SK-N-SH treated with all-trans-retinoic acid at 6 μM for 48 hours (cell line): ENCODE data around the gene LRRFIP2.

Experiments used
- BACH2 ChIP-seq: fragments of 250-450 bp; sonication (Bioruptor Pico); IDR thresholded peaks from 2 replicates; pipeline ENCODE4 v1.9.0; 2021; ENCODE audit warnings: mild to moderate bottlenecking, borderline replicate concordance
- CSDC2 ChIP-seq: fragments of 250-450 bp; sonication (Bioruptor Pico); IDR thresholded peaks from 2 replicates; pipeline ENCODE4 v1.5.0; 2020; ENCODE audit warnings: mild to moderate bottlenecking, moderate library complexity
- ESRRG ChIP-seq: fragments of 250-450 bp; sonication (Bioruptor Pico); IDR thresholded peaks from 2 replicates; pipeline ENCODE4 v1.6.1; 2021; ENCODE audit warnings: mild to moderate bottlenecking
- OSR1 ChIP-seq: fragments of 250-450 bp; sonication (Bioruptor Pico); IDR thresholded peaks from 2 replicates; pipeline ENCODE4 v1.8.0; 2022; ENCODE audit warnings: moderate library complexity, mild to moderate bottlenecking, inconsistent platforms
- PPARA ChIP-seq: fragments of 250-450 bp; sonication (Bioruptor Pico); IDR thresholded peaks from 2 replicates; pipeline ENCODE4 v1.5.0; 2020; ENCODE audit warnings: mild to moderate bottlenecking, borderline replicate concordance
- TCF4 ChIP-seq: fragments of 250-450 bp; sonication (Bioruptor Pico); IDR thresholded peaks from 2 replicates; pipeline ENCODE4 v1.8.0; 2021; ENCODE audit warnings: mild to moderate bottlenecking, moderate library complexity, borderline replicate concordance
- ZC3H10 ChIP-seq: fragments of 250-450 bp; sonication (Bioruptor Pico); IDR thresholded peaks from 2 replicates; pipeline ENCODE4 v1.5.1; 2021; ENCODE audit warnings: mild to moderate bottlenecking, moderate library complexity
- ZFP3 ChIP-seq: fragments of 250-450 bp; sonication (Bioruptor Pico); IDR thresholded peaks from 2 replicates; pipeline ENCODE4 v1.5.0; 2020; ENCODE audit warnings: mild to moderate bottlenecking, moderate library complexity
- ZNF70 ChIP-seq: fragments of 450-650 bp; formaldehyde crosslinking; IDR thresholded peaks from 2 replicates; pipeline ENCODE4 v1.5.0; 2020; ENCODE audit warnings: mild to moderate bottlenecking, moderate library complexity
- TF ChIP-seq, protein P1 (sequence below): fragments of 250-450 bp; sonication (Bioruptor Pico); IDR thresholded peaks from 2 replicates; pipeline ENCODE4 v1.5.1; 2020; ENCODE audit warnings: low read depth, mild to moderate bottlenecking, moderate library complexity
- TF ChIP-seq, protein P2 (sequence below): fragments of 250-450 bp; sonication (Bioruptor Pico); IDR thresholded peaks from 2 replicates; pipeline ENCODE4 v1.8.0; 2020; ENCODE audit warnings: mild to moderate bottlenecking, moderate library complexity, borderline replicate concordance
- TF ChIP-seq, protein P3 (sequence below): fragments of 250-450 bp; sonication (Bioruptor Pico); IDR thresholded peaks from 2 replicates; pipeline ENCODE4 v1.5.1; 2021; ENCODE audit warnings: mild to moderate bottlenecking, moderate library complexity

DNA sequence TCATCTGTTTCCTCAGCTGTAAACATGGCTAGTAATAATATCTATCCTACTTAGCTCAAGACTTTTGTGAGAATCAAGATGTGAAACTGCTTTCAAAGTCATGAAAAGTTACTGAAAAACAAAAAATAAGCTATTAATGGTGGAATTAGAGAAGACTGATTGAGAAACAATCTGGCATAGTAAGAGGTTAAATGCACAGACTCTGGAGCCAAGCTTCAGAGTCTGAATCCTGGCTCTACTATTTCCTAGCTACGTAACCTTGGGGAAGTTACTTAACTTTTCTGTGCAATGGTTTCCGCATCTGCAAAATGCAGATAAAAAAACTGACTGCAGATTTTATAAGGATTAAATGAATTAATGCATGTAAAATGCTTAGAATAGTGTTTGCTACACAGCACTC is 28.8 kb downstream of the LRRFIP2 start:
- TF ChIP-seq, protein P1, sequence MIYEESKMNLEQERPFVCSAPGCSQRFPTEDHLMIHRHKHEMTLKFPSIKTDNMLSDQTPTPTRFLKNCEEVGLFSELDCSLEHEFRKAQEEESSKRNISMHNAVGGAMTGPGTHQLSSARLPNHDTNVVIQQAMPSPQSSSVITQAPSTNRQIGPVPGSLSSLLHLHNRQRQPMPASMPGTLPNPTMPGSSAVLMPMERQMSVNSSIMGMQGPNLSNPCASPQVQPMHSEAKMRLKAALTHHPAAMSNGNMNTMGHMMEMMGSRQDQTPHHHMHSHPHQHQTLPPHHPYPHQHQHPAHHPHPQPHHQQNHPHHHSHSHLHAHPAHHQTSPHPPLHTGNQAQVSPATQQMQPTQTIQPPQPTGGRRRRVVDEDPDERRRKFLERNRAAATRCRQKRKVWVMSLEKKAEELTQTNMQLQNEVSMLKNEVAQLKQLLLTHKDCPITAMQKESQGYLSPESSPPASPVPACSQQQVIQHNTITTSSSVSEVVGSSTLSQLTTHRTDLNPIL (CRISPR knock-in tag) = no peak
- TF ChIP-seq BACH2 (CRISPR knock-in tag) (no peak), CSDC2 (no peak), ESRRG (CRISPR knock-in tag) (no peak), ZC3H10 (CRISPR knock-in tag) (no peak), ZFP3 (no peak), OSR1 (no peak), ZNF70 (CRISPR knock-in tag) (no peak), TCF4 (CRISPR knock-in tag) (no peak), PPARA (no peak)
- TF ChIP-seq, protein P2, sequence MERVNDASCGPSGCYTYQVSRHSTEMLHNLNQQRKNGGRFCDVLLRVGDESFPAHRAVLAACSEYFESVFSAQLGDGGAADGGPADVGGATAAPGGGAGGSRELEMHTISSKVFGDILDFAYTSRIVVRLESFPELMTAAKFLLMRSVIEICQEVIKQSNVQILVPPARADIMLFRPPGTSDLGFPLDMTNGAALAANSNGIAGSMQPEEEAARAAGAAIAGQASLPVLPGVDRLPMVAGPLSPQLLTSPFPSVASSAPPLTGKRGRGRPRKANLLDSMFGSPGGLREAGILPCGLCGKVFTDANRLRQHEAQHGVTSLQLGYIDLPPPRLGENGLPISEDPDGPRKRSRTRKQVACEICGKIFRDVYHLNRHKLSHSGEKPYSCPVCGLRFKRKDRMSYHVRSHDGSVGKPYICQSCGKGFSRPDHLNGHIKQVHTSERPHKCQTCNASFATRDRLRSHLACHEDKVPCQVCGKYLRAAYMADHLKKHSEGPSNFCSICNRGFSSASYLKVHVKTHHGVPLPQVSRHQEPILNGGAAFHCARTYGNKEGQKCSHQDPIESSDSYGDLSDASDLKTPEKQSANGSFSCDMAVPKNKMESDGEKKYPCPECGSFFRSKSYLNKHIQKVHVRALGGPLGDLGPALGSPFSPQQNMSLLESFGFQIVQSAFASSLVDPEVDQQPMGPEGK (CRISPR knock-in tag) = no peak
- TF ChIP-seq, protein P3, sequence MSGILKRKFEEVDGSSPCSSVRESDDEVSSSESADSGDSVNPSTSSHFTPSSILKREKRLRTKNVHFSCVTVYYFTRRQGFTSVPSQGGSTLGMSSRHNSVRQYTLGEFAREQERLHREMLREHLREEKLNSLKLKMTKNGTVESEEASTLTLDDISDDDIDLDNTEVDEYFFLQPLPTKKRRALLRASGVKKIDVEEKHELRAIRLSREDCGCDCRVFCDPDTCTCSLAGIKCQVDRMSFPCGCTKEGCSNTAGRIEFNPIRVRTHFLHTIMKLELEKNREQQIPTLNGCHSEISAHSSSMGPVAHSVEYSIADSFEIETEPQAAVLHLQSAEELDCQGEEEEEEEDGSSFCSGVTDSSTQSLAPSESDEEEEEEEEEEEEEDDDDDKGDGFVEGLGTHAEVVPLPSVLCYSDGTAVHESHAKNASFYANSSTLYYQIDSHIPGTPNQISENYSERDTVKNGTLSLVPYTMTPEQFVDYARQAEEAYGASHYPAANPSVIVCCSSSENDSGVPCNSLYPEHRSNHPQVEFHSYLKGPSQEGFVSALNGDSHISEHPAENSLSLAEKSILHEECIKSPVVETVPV (CRISPR knock-in tag) = no peak
